Measurements from ENCODE around the gene VAV2.
A peak's percentile ranks its signal among the peaks of the same experiment; 100 is the strongest.
"Not testable (repeated sequence)": the region's sequence is repeated elsewhere in the genome, so short reads cannot be mapped to it uniquely, and the experiment has no call there.

VAV2 gene

GRCh38 chr9:133992780-133993634, 883 bp upstream of the VAV2 start:
- H3K4me1 Mint-ChIP-seq, result peaks cover 28% of the 10 kb centered on the region
- peak; percentile 87 for DNase-seq
- peaks cover 14% of the 10 kb centered on the region for H3K27me3 Mint-ChIP-seq (ENCODE audit: low read depth, poor library complexity)
- no peak for TF ChIP-seq CTCF (IDR thresholded peaks at IDR 0.05)
- no peak overlapping the region for H3K27ac Mint-ChIP-seq
- no peaks in the 10 kb centered on the region for H3K9me3 Mint-ChIP-seq
- H3K4me3 Mint-ChIP-seq, result peak overlapping the region; percentile 76
- no peaks in the 10 kb centered on the region for H3K36me3 Mint-ChIP-seq (ENCODE audit: low read depth)

- DNase-seq, result peak; percentile 50
- no peak for TF ChIP-seq CTCF (IDR thresholded peaks at IDR 0.05)
- H3K9me3 Mint-ChIP-seq, result no peaks in the 10 kb centered on the region
Observed at GRCh38 chr9:133991214-133991921, 756 bp downstream of the VAV2 start.

GRCh38 chr9:133990366-133991213, 1.5 kb downstream of the VAV2 start:
- H3K36me3 Mint-ChIP-seq (ENCODE audit: low read depth), result no peaks in the 10 kb centered on the region
- H3K27me3 Mint-ChIP-seq (ENCODE audit: low read depth, poor library complexity), result peaks cover 10% of the 10 kb centered on the region
- peak overlapping the region; percentile 84 for H3K4me3 Mint-ChIP-seq
- DNase-seq, result peak; percentile 63
- H3K27ac Mint-ChIP-seq, result no peak overlapping the region
- H3K9me3 Mint-ChIP-seq, result no peaks in the 10 kb centered on the region
- no peak for TF ChIP-seq CTCF (IDR thresholded peaks at IDR 0.05)
- H3K4me1 Mint-ChIP-seq, result peaks cover 50% of the 10 kb centered on the region

More at GRCh38 chr9:133991214-133991921, 756 bp downstream of the VAV2 start:
- Mint-ChIP-seq H3K36me3 (ENCODE audit: low read depth) (no peaks in the 10 kb centered on the region), H3K4me1 (peaks cover 42% of the 10 kb centered on the region), H3K27me3 (ENCODE audit: low read depth, poor library complexity) (peaks cover 8% of the 10 kb centered on the region), H3K4me3 (peak overlapping the region; percentile 84), H3K27ac (no peak overlapping the region)

- Mint-ChIP-seq H3K9me3 (no peaks in the 10 kb centered on the region), H3K27ac (no peak overlapping the region), H3K4me3 (peak overlapping the region; percentile 84), H3K4me1 (peaks cover 52% of the 10 kb centered on the region), H3K27me3 (ENCODE audit: low read depth, poor library complexity) (peaks cover 3% of the 10 kb centered on the region), H3K36me3 (ENCODE audit: low read depth) (no peaks in the 10 kb centered on the region)
- no peak for TF ChIP-seq CTCF (IDR thresholded peaks at IDR 0.05)
- DNase-seq, result no peak
Observed at GRCh38 chr9:133989625-133990365, 2.3 kb downstream of the VAV2 start.

GRCh38 chr9:133988771-133989170, 3.4 kb downstream of the VAV2 start:
- H3K4me3 Mint-ChIP-seq; H3K9me3 Mint-ChIP-seq; H3K27me3 Mint-ChIP-seq (ENCODE audit: low read depth, poor library complexity); H3K36me3 Mint-ChIP-seq (ENCODE audit: low read depth); H3K27ac Mint-ChIP-seq; DNase-seq: not testable (repeated sequence)
- H3K4me1 Mint-ChIP-seq, result peaks cover 47% of the 10 kb centered on the region
